T-helper 22 cell (primary cell): ENCODE data around the gene WNT7B.

Experiments used
- DNase-seq: peaks from one replicate; pipeline ENCODE4 v3.0.0-alpha.2; 2020; ENCODE audit warnings: low read depth

Gene WNT7B

DNA sequence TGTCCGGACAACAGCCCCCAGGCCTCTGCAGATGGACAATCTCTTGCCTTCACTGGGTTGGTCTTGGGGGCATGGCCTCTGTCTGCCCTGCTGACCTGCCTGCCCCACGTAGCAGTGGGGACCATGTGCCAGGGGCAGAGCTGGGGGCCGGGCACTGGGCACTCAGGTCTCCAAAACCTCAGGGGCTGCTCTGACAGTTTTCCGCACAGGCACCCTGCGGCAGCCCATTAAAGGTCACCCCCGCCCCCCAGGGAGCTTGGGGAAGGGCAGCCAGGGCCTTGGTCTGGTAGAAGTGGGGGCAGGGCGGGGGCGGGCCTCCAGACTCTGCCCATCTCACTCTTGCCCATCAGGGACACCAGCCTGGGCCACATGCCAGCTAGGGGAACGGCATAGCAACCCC lies 49.9 kb downstream of the WNT7B start:
- DNase-seq = no peak

GRCh38 chr22:45926433-45926832 lies 50.5 kb downstream of the WNT7B start:
- DNase-seq = no peak

GRCh38 chr22:45925811-45926351 lies 51.1 kb downstream of the WNT7B start:
- DNase-seq = no peak

GRCh38 chr22:45923835-45924234 lies 53.1 kb downstream of the WNT7B start:
- no peak for DNase-seq

GRCh38 chr22:45923212-45923611 lies 53.8 kb downstream of the WNT7B start:
- DNase-seq = no peak

- no peak for DNase-seq
Observed at GRCh38 chr22:45922661-45923060, 54.3 kb downstream of the WNT7B start.

- DNase-seq = no peak
Observed at GRCh38 chr22:45922256-45922655, 54.7 kb downstream of the WNT7B start.

- DNase-seq = no peak
Observed at GRCh38 chr22:45919504-45920286, 57.3 kb downstream of the WNT7B start.

GRCh38 chr22:45918459-45919370 lies 58.2 kb downstream of the WNT7B start:
- DNase-seq = no peak

DNA sequence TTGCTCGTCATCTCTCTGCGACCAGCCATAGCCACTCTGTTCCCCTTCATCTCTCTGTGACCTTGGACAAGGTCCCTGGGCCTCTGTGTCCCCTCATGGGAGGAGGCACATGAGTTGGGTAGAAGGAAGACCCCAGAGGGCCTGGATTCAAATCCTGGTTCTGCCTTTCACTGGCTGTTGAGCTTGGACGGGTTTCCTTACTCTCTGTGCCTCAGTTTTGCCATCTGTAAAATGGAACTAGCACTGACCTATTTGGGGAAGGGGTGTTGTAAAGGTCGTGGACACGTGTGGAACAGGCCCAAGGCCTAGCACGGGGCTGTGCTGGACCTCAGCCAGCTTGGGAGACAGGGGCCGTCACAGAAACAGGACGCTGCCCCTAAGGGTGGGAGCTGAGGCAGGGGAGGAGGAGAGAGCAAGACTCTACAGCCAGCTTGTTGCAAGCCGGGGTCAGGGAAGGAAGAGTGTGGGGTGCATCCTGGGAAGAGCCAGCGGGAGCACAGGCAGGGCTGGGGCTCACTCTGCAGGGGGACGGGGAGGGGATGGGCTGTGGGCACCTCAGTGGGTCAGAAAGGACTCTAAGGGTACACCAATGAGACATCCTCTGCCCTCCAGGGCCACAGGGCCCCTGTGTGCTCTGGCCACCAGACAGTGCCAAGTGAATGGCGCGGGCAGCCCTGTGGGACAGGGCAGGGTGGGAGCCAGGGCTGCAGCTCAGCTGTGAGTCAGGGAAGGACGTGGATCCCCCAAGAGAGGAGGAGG lies 59.1 kb downstream of the WNT7B start:
- no peak for DNase-seq

- no peak for DNase-seq
Observed at GRCh38 chr22:45917146-45917545, 59.8 kb downstream of the WNT7B start.

DNA sequence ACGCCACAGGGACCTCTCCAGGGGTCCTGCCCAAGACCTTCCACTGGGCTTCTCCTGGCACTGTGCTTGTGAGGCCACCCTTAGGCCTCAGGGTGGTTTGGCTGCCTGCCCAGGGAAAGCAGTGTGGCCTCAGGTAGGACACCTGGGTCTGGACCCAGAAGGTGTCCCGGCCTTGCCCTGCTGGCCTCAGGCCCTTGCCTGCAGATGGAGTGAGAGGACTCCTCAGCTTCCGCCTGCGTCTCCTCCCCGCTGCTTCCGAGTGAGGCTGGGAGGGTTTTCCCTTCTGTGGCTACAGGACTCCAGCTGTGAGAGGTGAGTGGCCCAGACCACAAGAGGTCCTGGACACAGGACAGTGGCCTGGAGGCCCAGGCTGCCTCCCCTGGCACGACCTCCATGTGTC lies 60.4 kb downstream of the WNT7B start:
- DNase-seq = no peak

DNA sequence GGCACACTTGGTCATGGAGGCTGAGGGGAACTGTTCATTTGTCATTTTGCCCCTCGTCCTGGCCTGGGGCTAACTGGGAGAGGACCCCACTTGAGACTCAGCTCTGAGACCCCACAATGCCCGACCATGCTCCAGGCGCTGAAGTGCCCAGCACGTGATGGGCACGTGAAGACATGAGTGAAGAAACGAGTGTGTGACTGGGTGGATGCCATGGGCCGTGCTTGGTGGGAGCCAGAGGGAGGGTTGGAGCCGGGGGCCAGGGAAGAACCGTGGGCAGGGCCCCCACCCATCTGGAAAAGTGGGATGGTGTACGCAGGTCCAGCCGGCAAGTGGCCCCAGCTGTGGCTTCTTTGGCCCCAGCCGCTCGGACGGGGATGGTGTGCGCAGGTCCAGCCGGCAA lies 61.1 kb downstream of the WNT7B start:
- no peak for DNase-seq

- no peak for DNase-seq
Observed at GRCh38 chr22:45915151-45915550, 61.8 kb downstream of the WNT7B start.

DNA sequence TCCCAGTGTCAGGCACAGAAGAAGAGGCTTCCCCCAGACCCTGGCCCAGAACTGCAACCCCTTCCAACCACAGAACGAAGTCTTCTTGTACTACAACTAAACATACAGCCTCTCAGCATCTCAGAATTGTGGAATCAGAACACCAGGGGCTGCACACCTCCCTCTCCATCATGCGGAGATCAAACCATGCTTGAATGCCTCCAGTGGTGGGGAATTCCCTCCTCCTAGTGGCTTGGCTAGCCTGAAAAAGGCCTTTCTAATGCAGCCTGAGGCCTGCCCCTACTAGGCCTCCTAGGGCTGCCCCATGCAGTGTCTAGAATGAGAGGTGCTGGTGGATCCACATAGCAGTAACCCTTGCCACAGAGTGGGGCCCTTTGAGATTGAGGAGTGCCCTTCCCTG lies 62.7 kb downstream of the WNT7B start:
- DNase-seq = no peak

DNA sequence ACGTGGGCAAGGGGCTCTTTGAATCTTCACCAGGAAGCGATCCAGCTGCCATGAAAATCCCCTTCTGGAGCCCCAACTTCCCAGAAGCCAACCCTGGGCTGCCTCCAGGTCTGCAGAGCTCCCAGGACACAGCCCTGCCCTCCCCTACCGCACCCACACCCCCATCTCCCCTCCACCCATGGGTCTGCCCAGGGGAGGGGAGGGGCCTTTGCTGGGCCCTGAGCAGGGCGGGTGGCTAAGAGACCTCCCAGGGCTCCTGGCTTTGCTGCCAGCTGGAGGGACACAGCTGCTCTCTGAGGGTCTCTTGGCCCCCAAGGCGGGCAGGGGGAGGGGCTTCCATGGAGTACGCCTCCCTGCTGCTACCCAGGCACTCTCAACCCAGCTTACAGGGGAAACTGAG lies 64.1 kb downstream of the WNT7B start:
- DNase-seq = no peak

GRCh38 chr22:45911601-45912271 lies 65.2 kb downstream of the WNT7B start:
- no peak for DNase-seq

GRCh38 chr22:45910928-45911467 lies 66.0 kb downstream of the WNT7B start:
- DNase-seq = no peak

GRCh38 chr22:45908961-45909360 lies 68.0 kb downstream of the WNT7B start:
- no peak for DNase-seq

- DNase-seq = no peak
Observed at GRCh38 chr22:45907996-45908395, 69.0 kb downstream of the WNT7B start.

GRCh38 chr22:45907378-45907777 lies 69.6 kb downstream of the WNT7B start:
- DNase-seq = no peak
